HEK293 (cell line): ENCODE measurements around the gene DNAJB4.

ENCODE experiments used
- GLI4 ChIP-seq: fragments of 450-650 bp; formaldehyde crosslinking; IDR thresholded peaks from 2 replicates; pipeline ENCODE4 v1.5.1; 2016; ENCODE audit warnings: missing biosample characterization, missing genetic modification characterization
- PRDM10 ChIP-seq: fragments of 450-650 bp; formaldehyde crosslinking; IDR thresholded peaks from 2 replicates; pipeline ENCODE4 v1.5.1; 2016; ENCODE audit warnings: missing biosample characterization, missing genetic modification characterization
- PRDM2 ChIP-seq: fragments of 450-650 bp; formaldehyde crosslinking; IDR thresholded peaks from 2 replicates; pipeline ENCODE4 v1.5.1; 2016; ENCODE audit warnings: missing biosample characterization, missing genetic modification characterization, borderline replicate concordance
- REST ChIP-seq: fragments of 450-650 bp; formaldehyde crosslinking; IDR thresholded peaks from 2 replicates; pipeline ENCODE4 v1.5.1; 2016; ENCODE audit warnings: missing biosample characterization, missing genetic modification characterization
- ZNF16 ChIP-seq: fragments of 450-650 bp; formaldehyde crosslinking; IDR thresholded peaks from 2 replicates; pipeline ENCODE4 v1.5.1; 2016; ENCODE audit warnings: low read depth, missing biosample characterization, missing genetic modification characterization
- ZNF561 ChIP-seq: fragments of 450-650 bp; IDR thresholded peaks from 2 replicates; pipeline ENCODE4 v1.5.1; 2018; ENCODE audit warnings: missing biosample characterization, missing genetic modification characterization, borderline replicate concordance

- TF ChIP-seq ZNF16 (tag by site-specific recombination) (no peak), PRDM2 (tag by site-specific recombination) (no peak), GLI4 (no peak), ZNF561 (no peak), PRDM10 (no peak), REST (tag by site-specific recombination) (no peak)
These were observed 3.1 kb downstream of the DNAJB4 start for GRCh38 chr1:78007677-78008341.
